HG03571 (cell line): ENCODE data around the gene SESTD1.
"Not testable (repeated sequence)": the region's sequence is repeated elsewhere in the genome, so short reads cannot be mapped to it uniquely, and the experiment has no call there.

Source experiments
- ATAC-seq: cut with Tn5 transposase; IDR thresholded peaks from one replicate; pipeline ENCODE4 v1.9.1; 2021; ENCODE audit not compliant: unreplicated experiment

SESTD1 gene

GRCh38 chr2:179238027-179238426 lies 26.6 kb downstream of the SESTD1 start:
- ATAC-seq = no peak

GRCh38 chr2:179237209-179237946 lies 27.3 kb downstream of the SESTD1 start:
- ATAC-seq = no peak

- ATAC-seq = no peak
These were observed 29.0 kb downstream of the SESTD1 start for GRCh38 chr2:179235463-179236108.

- ATAC-seq = no peak
These were observed 29.9 kb downstream of the SESTD1 start for GRCh38 chr2:179234658-179235240.

- ATAC-seq = no peak
These were observed 30.8 kb downstream of the SESTD1 start for GRCh38 chr2:179233626-179234430.

- ATAC-seq = no peak
These were observed 31.5 kb downstream of the SESTD1 start for GRCh38 chr2:179233083-179233490.

- no peak for ATAC-seq
These were observed 37.7 kb downstream of the SESTD1 start for GRCh38 chr2:179226961-179227259.

GRCh38 chr2:179226203-179226960 lies 38.2 kb downstream of the SESTD1 start:
- ATAC-seq = no peak

GRCh38 chr2:179224361-179224760 lies 40.3 kb downstream of the SESTD1 start:
- no peak for ATAC-seq

GRCh38 chr2:179222076-179222475 lies 42.6 kb downstream of the SESTD1 start:
- no peak for ATAC-seq

GRCh38 chr2:179218848-179219594 lies 45.6 kb downstream of the SESTD1 start:
- peak; percentile 85 for ATAC-seq

- ATAC-seq = not testable (repeated sequence)
These were observed 50.0 kb downstream of the SESTD1 start for GRCh38 chr2:179214671-179215070.

GRCh38 chr2:179211355-179211754 lies 53.3 kb downstream of the SESTD1 start:
- no peak for ATAC-seq

GRCh38 chr2:179208277-179208676 lies 56.4 kb downstream of the SESTD1 start:
- not testable (repeated sequence) for ATAC-seq

GRCh38 chr2:179207047-179207446 lies 57.6 kb downstream of the SESTD1 start:
- no peak for ATAC-seq

- no peak for ATAC-seq
These were observed 62.8 kb downstream of the SESTD1 start for GRCh38 chr2:179201869-179202268.

- ATAC-seq = not testable (repeated sequence)
These were observed 68.6 kb downstream of the SESTD1 start for GRCh38 chr2:179195926-179196590.

- ATAC-seq = no peak
These were observed 69.5 kb downstream of the SESTD1 start for GRCh38 chr2:179195141-179195540.

GRCh38 chr2:179193759-179194394 lies 70.8 kb downstream of the SESTD1 start:
- ATAC-seq = no peak
